A549 (cell line): ENCODE measurements around the gene CFAP77. TPM values are rescaled to one million over a fixed set of nuclear protein-coding genes. Genes with fewer than 3 reads are reported as not detected.

Experiments used
- ATAC-seq, 2 experiments: fragments of 200-7000 bp in 1 of 2; fragments of >200 bp in 1 of 2; cut with Nextera tagmentation in 1 of 2; cut with Tn5 transposase in 1 of 2; 3 replicates each; pipeline versions ENCODE4 v1.8.0 to v1.9.1; 2018 to 2020; ENCODE audit warnings: mild to moderate bottlenecking in 1 of 2, moderate library complexity in 1 of 2
- CTCF ChIA-PET: fragments of 300-600 bp; sonication (Branson Sonifier 250); formaldehyde crosslinking; extraction: SDS; loops from one replicate; lab custom pipeline; 2021; ENCODE audit warnings: antibody characterized with exemption, inconsistent platforms; lab: Yijun Ruan, JAX
- POLR2A ChIA-PET: fragments of 350-600 bp; formaldehyde crosslinking; extraction: SDS; loops from one replicate; lab custom pipeline; 2021; ENCODE audit warnings: antibody characterized with exemption, inconsistent platforms; lab: Yijun Ruan, JAX
- DNase-seq, 2 experiments: peaks; one replicate each; pipeline versions ENCODE4 v3.0.0 to v3.0.0-alpha.2; 2011 to 2016; ENCODE audit warnings: low read depth in 1 of 2, low spot score in 1 of 2
- FAIRE-seq: peaks from 2 replicates; lab custom pipeline; 2011; peaks lifted over from hg19 to GRCh38; lab: Jason Lieb, UNC
- H3K27ac ChIP-seq, 2 experiments: fragments of >200 bp; sonication (Bioruptor Twin); formaldehyde crosslinking; 3 replicates each; pipeline ENCODE4 v1.5.1; 2016 to 2017
- H3K4me1 ChIP-seq: fragments of >200 bp; sonication (Bioruptor Twin); formaldehyde crosslinking; 3 replicates; pipeline ENCODE4 v1.6.1; 2016
- H3K4me2 ChIP-seq: fragments of >200 bp; sonication (Bioruptor Twin); formaldehyde crosslinking; 3 replicates; pipeline ENCODE4 v1.6.1; 2016
- H3K4me3 ChIP-seq: fragments of >200 bp; sonication (Bioruptor Twin); formaldehyde crosslinking; 3 replicates; pipeline ENCODE4 v1.5.1; 2016
- H3K9me3 ChIP-seq: fragments of >200 bp; sonication (Bioruptor Twin); formaldehyde crosslinking; 3 replicates; pipeline ENCODE4 v1.6.1; 2016
- ATOH8 ChIP-seq: fragments of 250-450 bp; sonication (Bioruptor Pico); IDR thresholded peaks from 2 replicates; pipeline ENCODE4 v1.5.0; 2020; ENCODE audit warnings: low read depth, mild to moderate bottlenecking, moderate library complexity
- BCL3 ChIP-seq: fragments of >200 bp; sonication (Bioruptor Twin); formaldehyde crosslinking; IDR thresholded peaks from 3 replicates; pipeline ENCODE4 v1.6.1; 2016
- CBX2 ChIP-seq: fragments of 200-600 bp; sonication (generic); IDR thresholded peaks from 2 replicates; pipeline ENCODE4 v1.6.1; 2016; ENCODE audit warnings: low read depth, mild to moderate bottlenecking, borderline replicate concordance
- E2F6 ChIP-seq: IDR thresholded peaks from 2 replicates; pipeline ENCODE4 v1.6.1; 2012; ENCODE audit warnings: low read depth, borderline replicate concordance
- HDAC2 ChIP-seq: fragments of 200-600 bp; sonication (generic); IDR thresholded peaks from 2 replicates; pipeline ENCODE4 v1.6.1; 2016
- HEYL ChIP-seq: fragments of 250-450 bp; sonication (Bioruptor Pico); IDR thresholded peaks from 2 replicates; pipeline ENCODE4 v1.8.0; 2021; ENCODE audit warnings: mild to moderate bottlenecking, moderate library complexity
- HOXA7 ChIP-seq: fragments of 250-450 bp; sonication (Bioruptor Pico); IDR thresholded peaks from 2 replicates; pipeline ENCODE4 v1.5.0; 2020; ENCODE audit warnings: mild to moderate bottlenecking, moderate library complexity
- JUN ChIP-seq, 2 experiments: fragments of >200 bp; sonication (Bioruptor Twin); formaldehyde crosslinking; IDR thresholded peaks; 2 replicates in 1 of 2; 3 replicates in 1 of 2; pipeline ENCODE4 v1.6.1; 2016 to 2017
- MAFK ChIP-seq: fragments of 450-650 bp; IDR thresholded peaks from 2 replicates; pipeline ENCODE4 v1.6.1; 2014; ENCODE audit not compliant: partially characterized antibody
- MYC ChIP-seq: IDR thresholded peaks from 2 replicates; pipeline ENCODE4 v1.6.1; 2012; ENCODE audit warnings: mild to moderate bottlenecking, inconsistent platforms, low read length, improper control_type of control experiment, borderline replicate concordance
- PHF8 ChIP-seq: fragments of 200-600 bp; sonication (generic); IDR thresholded peaks from 2 replicates; pipeline ENCODE4 v1.6.1; 2016; ENCODE audit warnings: low read depth, mild to moderate bottlenecking, antibody characterized with exemption, moderate library complexity, borderline replicate concordance
- RARB ChIP-seq: fragments of 250-450 bp; sonication (Bioruptor Pico); IDR thresholded peaks from 2 replicates; pipeline ENCODE4 v1.8.0; 2021; ENCODE audit warnings: mild to moderate bottlenecking, moderate library complexity
- RCOR1 ChIP-seq: fragments of 150-350 bp; IDR thresholded peaks from 2 replicates; pipeline ENCODE4 v1.6.1; 2014; ENCODE audit warnings: antibody characterized with exemption, low read length, low read depth
- SMC3 ChIP-seq: fragments of >200 bp; sonication (Bioruptor Twin); formaldehyde crosslinking; IDR thresholded peaks from 3 replicates; pipeline ENCODE4 v1.6.1; 2018; ENCODE audit warnings: inconsistent platforms
- SREBF2 ChIP-seq: fragments of 450-650 bp; IDR thresholded peaks from 2 replicates; pipeline ENCODE4 v1.6.1; 2014; ENCODE audit warnings: mild to moderate bottlenecking, moderate library complexity
- ZSCAN20 ChIP-seq: fragments of 250-450 bp; sonication (Bioruptor Pico); IDR thresholded peaks from 2 replicates; pipeline ENCODE4 v1.8.0; 2022; ENCODE audit warnings: mild to moderate bottlenecking, moderate library complexity
- WGBS: methylation state at CpG from one replicate; pipeline ENCODE4 v1.1.6; 2017; ENCODE audit errors: missing lambda C conversion rate; 5-methylcytosine and 5-hydroxymethylcytosine counted together
- polyA plus RNA-seq, 4 experiments: library from polyadenylated mRNA; depleted of rRNA in 3 of 4; stranded (reverse); fragments of >200 nt; fragmentation: RNase III in 1 of 4; extraction: RNeasy Plus Mini Kit Qiagen cat#74134 plus additional on column Dnase treatment in 1 of 4; gene quantifications; 2 replicates in 3 of 4; 3 replicates in 1 of 4; pipeline ENCODE4 v1.2.3, GENCODE V29; 2011 to 2017
- TF ChIP-seq, protein P1 (sequence below): fragments of 150-350 bp; IDR thresholded peaks from 2 replicates; pipeline ENCODE4 v1.6.1; 2014; ENCODE audit warnings: low read depth, mild to moderate bottlenecking, low read length
- TF ChIP-seq, protein P2 (sequence below): fragments of 450-650 bp; IDR thresholded peaks from 2 replicates; pipeline ENCODE4 v1.6.1; 2014; ENCODE audit warnings: antibody characterized with exemption

Gene CFAP77
- polyA plus RNA-seq, 2 of the 4 experiments (the other 2 are of a cell fraction): 0.05 TPM; not detected in 1

DNA sequence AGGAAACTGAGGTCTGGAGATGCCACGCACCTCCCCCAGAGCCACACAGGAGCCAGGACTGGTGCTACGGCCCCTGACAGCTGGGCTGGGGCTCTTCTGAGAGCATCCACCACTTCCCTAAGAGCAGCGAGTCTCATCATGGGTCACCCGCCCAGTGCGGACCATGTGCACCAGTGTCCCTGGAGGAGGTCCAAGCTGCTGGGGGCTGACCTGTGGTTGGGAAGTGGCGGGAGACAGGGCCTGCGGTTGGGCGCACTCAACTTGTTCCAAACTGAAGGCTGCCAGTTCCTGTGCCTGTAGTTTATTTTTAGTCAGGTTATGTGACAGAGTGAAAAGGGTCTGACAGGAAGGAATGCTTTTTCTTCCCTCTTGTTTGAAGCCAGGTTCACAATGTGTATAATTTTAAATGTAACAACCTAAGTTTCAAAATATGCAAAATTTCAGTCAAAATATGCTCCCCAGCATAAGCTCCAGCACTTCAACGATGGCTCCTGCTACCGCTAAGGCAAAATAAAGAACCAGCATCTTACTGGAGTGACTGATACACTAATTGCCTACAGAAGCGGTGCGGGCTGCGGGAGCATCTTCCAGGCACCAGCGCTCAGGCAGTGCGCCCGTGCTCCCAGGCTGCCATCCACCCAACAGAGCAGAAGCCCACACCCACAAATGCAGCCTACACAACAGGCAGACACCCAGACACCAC is 187.2 kb downstream of the CFAP77 start:
- DNase-seq: no peak
- CTCF ChIA-PET: interaction anchor here (4.2 kb wide), 1 partner anchor 22 kb away, joined by 15 read pairs; no protein-coding TSS in a partner anchor
- Histone ChIP-seq H3K4me1 (no peaks in the 10 kb centered on the region), H3K9me3 (no peaks in the 10 kb centered on the region), H3K4me2 (no peak overlapping the region), H3K27ac (no peak overlapping the region), H3K4me3 (no peak overlapping the region)
- POLR2A ChIA-PET: no interaction called here
- WGBS: 92% methylated on average over 12 of the region's 16 CpGs
- FAIRE-seq: no peak
- no peak for TF ChIP-seq E2F6
- no peak for TF ChIP-seq CBX2
- no peak for ATAC-seq

DNA sequence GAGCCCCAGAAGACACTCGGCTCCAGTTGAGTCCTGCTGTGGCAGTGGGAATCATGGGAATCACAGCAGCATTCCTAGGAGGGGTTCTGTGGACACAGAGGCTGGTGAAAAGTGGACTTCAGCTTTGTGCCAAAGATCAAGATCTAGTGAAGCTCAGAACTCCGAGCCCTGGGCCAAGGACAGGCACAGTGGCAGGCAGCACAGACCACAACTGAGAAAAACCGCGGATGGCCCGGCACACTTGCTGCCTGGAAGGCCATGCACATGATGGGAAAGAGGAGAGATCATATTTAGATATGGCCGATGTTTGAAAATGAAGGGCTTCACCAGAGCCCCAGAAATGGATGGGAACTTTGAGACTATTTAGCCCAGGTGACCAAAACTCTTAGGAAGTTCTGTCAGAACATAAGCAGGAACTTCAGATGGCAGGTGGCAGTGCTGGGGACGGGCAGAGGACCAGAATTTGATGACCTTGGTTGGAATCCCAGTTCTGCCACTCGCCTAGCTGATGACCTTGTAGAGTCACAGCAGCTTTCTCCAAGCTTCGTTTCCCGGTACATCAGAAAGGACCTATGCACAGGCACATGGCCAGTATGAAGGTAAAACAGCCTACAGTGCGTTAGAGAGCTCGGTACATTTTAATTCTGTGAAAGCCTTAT is 190.4 kb downstream of the CFAP77 start:
- H3K4me2 ChIP-seq: no peak overlapping the region
- TF ChIP-seq JUN (IDR thresholded peaks at IDR 0.05): no peak
- no peak for TF ChIP-seq MAFK
- no peak for TF ChIP-seq ZSCAN20 (CRISPR knock-in tag)
- no peak for TF ChIP-seq BCL3
- no peak for TF ChIP-seq RCOR1
- TF ChIP-seq SMC3: no peak
- no peak for TF ChIP-seq MYC
- no peak for TF ChIP-seq HOXA7 (CRISPR knock-in tag)
- no peak for TF ChIP-seq HEYL (CRISPR knock-in tag)
- TF ChIP-seq, protein P1, sequence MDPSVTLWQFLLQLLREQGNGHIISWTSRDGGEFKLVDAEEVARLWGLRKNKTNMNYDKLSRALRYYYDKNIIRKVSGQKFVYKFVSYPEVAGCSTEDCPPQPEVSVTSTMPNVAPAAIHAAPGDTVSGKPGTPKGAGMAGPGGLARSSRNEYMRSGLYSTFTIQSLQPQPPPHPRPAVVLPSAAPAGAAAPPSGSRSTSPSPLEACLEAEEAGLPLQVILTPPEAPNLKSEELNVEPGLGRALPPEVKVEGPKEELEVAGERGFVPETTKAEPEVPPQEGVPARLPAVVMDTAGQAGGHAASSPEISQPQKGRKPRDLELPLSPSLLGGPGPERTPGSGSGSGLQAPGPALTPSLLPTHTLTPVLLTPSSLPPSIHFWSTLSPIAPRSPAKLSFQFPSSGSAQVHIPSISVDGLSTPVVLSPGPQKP: no peak
- TF ChIP-seq ATOH8 (CRISPR knock-in tag): no peak
- no peak for TF ChIP-seq SREBF2
- TF ChIP-seq, protein P2, sequence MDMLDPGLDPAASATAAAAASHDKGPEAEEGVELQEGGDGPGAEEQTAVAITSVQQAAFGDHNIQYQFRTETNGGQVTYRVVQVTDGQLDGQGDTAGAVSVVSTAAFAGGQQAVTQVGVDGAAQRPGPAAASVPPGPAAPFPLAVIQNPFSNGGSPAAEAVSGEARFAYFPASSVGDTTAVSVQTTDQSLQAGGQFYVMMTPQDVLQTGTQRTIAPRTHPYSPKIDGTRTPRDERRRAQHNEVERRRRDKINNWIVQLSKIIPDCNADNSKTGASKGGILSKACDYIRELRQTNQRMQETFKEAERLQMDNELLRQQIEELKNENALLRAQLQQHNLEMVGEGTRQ: no peak
- no peak for TF ChIP-seq RARB (CRISPR knock-in tag)
- TF ChIP-seq HDAC2: no peak
- TF ChIP-seq PHF8: no peak
- CTCF ChIA-PET: interaction anchor here (0.7 to 1.5 kb wide), 3 partner anchors 24 to 302 kb away, joined by 3 read pairs; partner anchors contain the start of gene CFAP77
- DNase-seq: no peak
- no peak overlapping the region for H3K27ac ChIP-seq
- no peak for FAIRE-seq
- no peak overlapping the region for H3K4me3 ChIP-seq
- WGBS: 95% methylated on average over 12 of the region's 12 CpGs
- H3K9me3 ChIP-seq: no peaks in the 10 kb centered on the region
- H3K4me1 ChIP-seq: no peaks in the 10 kb centered on the region
- no peak for ATAC-seq
- POLR2A ChIA-PET: no interaction called here
